Memory B cell (primary cell): Measurements from ENCODE around the gene GSTT4.
"Not testable (repeated sequence)": the region's sequence is repeated elsewhere in the genome, so short reads cannot be mapped to it uniquely, and the experiment has no call there.

Experiments
- ATAC-seq: fragments of 150-1000 bp; cut with Tn5 transposase; 2 replicates; pipeline ENCODE4 v1.10.0; 2021; ENCODE audit warnings: low read depth, mild to moderate bottlenecking, moderate library complexity
- DNase-seq, 2 donors: peaks; one replicate each; pipeline ENCODE4 v3.0.0; 2022; ENCODE audit warnings: low spot score in 2 of 2
- H3K27ac Mint-ChIP-seq: one replicate; pipeline ENCODE4 v1.8.0; 2022; ENCODE audit warnings: mild to moderate bottlenecking, moderate library complexity, mixed read lengths
- H3K27me3 Mint-ChIP-seq: one replicate; pipeline ENCODE4 v1.8.0; 2022; ENCODE audit warnings: mixed read lengths
- H3K36me3 Mint-ChIP-seq: one replicate; pipeline ENCODE4 v1.8.0; 2022; ENCODE audit warnings: mild to moderate bottlenecking, mixed read lengths
- H3K4me1 Mint-ChIP-seq: one replicate; pipeline ENCODE4 v1.8.0; 2022; ENCODE audit warnings: mixed read lengths
- H3K4me3 Mint-ChIP-seq: one replicate; pipeline ENCODE4 v1.8.0; 2022; ENCODE audit warnings: mild to moderate bottlenecking, moderate library complexity, mixed read lengths
- H3K9me3 Mint-ChIP-seq: one replicate; pipeline ENCODE4 v1.8.0; 2022; ENCODE audit warnings: mixed read lengths

GSTT4 gene

GRCh38 chr22:24009227-24010017, 4.2 kb upstream of the GSTT4 start:
- H3K27me3 Mint-ChIP-seq: no peaks in the 10 kb centered on the region
- H3K4me3 Mint-ChIP-seq: no peak overlapping the region
- ATAC-seq: no peak
- H3K27ac Mint-ChIP-seq: peak overlapping the region; percentile 17
- H3K4me1 Mint-ChIP-seq: peaks cover 18% of the 10 kb centered on the region
- H3K9me3 Mint-ChIP-seq: no peaks in the 10 kb centered on the region
- H3K36me3 Mint-ChIP-seq: no peaks in the 10 kb centered on the region
- DNase-seq: no peak

GRCh38 chr22:24008381-24009226, 3.4 kb upstream of the GSTT4 start:
- no peak overlapping the region for H3K4me3 Mint-ChIP-seq
- no peak for DNase-seq
- no peak for ATAC-seq
- H3K27ac Mint-ChIP-seq: peak overlapping the region; percentile 17
- H3K4me1 Mint-ChIP-seq: peaks cover 13% of the 10 kb centered on the region
- H3K36me3 Mint-ChIP-seq: no peaks in the 10 kb centered on the region
- no peaks in the 10 kb centered on the region for H3K27me3 Mint-ChIP-seq
- no peaks in the 10 kb centered on the region for H3K9me3 Mint-ChIP-seq

- no peak for ATAC-seq
- no peak for DNase-seq
- Mint-ChIP-seq H3K4me1 (peaks cover 11% of the 10 kb centered on the region), H3K27ac (no peak overlapping the region), H3K4me3 (no peak overlapping the region), H3K9me3 (no peaks in the 10 kb centered on the region), H3K27me3 (peaks cover 2% of the 10 kb centered on the region), H3K36me3 (no peaks in the 10 kb centered on the region)
Observed at GRCh38 chr22:24008022-24008283, 2.7 kb upstream of the GSTT4 start.

- Mint-ChIP-seq H3K36me3 (no peaks in the 10 kb centered on the region), H3K27me3 (peaks cover 2% of the 10 kb centered on the region), H3K9me3 (no peaks in the 10 kb centered on the region), H3K4me1 (peaks cover 10% of the 10 kb centered on the region), H3K27ac (no peak overlapping the region), H3K4me3 (no peak overlapping the region)
- no peak for DNase-seq
- no peak for ATAC-seq
Observed at GRCh38 chr22:24007253-24008021, 2.2 kb upstream of the GSTT4 start.

- Mint-ChIP-seq H3K9me3 (no peaks in the 10 kb centered on the region), H3K4me3 (no peak overlapping the region), H3K27me3 (peaks cover 5% of the 10 kb centered on the region), H3K4me1 (peaks cover 9% of the 10 kb centered on the region), H3K27ac (no peak overlapping the region), H3K36me3 (no peaks in the 10 kb centered on the region)
- no peak for ATAC-seq
- no peak for DNase-seq
Observed at GRCh38 chr22:24006914-24007214, 1.6 kb upstream of the GSTT4 start.

- no peak overlapping the region for H3K4me3 Mint-ChIP-seq
- no peak for ATAC-seq
- no peak for DNase-seq
- H3K27ac Mint-ChIP-seq: no peak overlapping the region
- H3K9me3 Mint-ChIP-seq: no peaks in the 10 kb centered on the region
- no peaks in the 10 kb centered on the region for H3K36me3 Mint-ChIP-seq
- H3K27me3 Mint-ChIP-seq: peaks cover 6% of the 10 kb centered on the region
- H3K4me1 Mint-ChIP-seq: peaks cover 6% of the 10 kb centered on the region
Observed at GRCh38 chr22:24006207-24006913, 1.1 kb upstream of the GSTT4 start.

GRCh38 chr22:24003887-24004286, 1.4 kb downstream of the GSTT4 start:
- no peak for ATAC-seq
- Mint-ChIP-seq H3K36me3 (no peaks in the 10 kb centered on the region), H3K27ac (no peak overlapping the region), H3K27me3 (peaks cover 8% of the 10 kb centered on the region), H3K4me1 (no peaks in the 10 kb centered on the region), H3K9me3 (no peaks in the 10 kb centered on the region), H3K4me3 (no peak overlapping the region)
- DNase-seq: no peak

GRCh38 chr22:24002851-24003250, 2.4 kb downstream of the GSTT4 start:
- no peak for ATAC-seq

GRCh38 chr22:24002272-24002671, 3.0 kb downstream of the GSTT4 start:
- Mint-ChIP-seq H3K4me1 (no peaks in the 10 kb centered on the region), H3K36me3 (no peaks in the 10 kb centered on the region), H3K4me3 (no peak overlapping the region), H3K27ac (no peak overlapping the region), H3K9me3 (no peaks in the 10 kb centered on the region), H3K27me3 (peaks cover 8% of the 10 kb centered on the region)
- no peak for DNase-seq
- ATAC-seq: no peak

More at GRCh38 chr22:24002851-24003250, 2.4 kb downstream of the GSTT4 start:
- no peaks in the 10 kb centered on the region for H3K36me3 Mint-ChIP-seq
- no peaks in the 10 kb centered on the region for H3K4me1 Mint-ChIP-seq
- no peaks in the 10 kb centered on the region for H3K9me3 Mint-ChIP-seq
- DNase-seq: no peak
- H3K4me3 Mint-ChIP-seq: no peak overlapping the region
- peaks cover 8% of the 10 kb centered on the region for H3K27me3 Mint-ChIP-seq
- H3K27ac Mint-ChIP-seq: no peak overlapping the region

GRCh38 chr22:24001314-24001713, 3.9 kb downstream of the GSTT4 start:
- DNase-seq: no peak
- Mint-ChIP-seq H3K27me3 (peaks cover 8% of the 10 kb centered on the region), H3K4me1 (peaks cover 2% of the 10 kb centered on the region), H3K36me3 (no peaks in the 10 kb centered on the region), H3K27ac (no peak overlapping the region), H3K9me3 (no peaks in the 10 kb centered on the region), H3K4me3 (no peak overlapping the region)
- no peak for ATAC-seq

- not testable (repeated sequence) for H3K27ac Mint-ChIP-seq, H3K4me1 Mint-ChIP-seq, H3K4me3 Mint-ChIP-seq, H3K9me3 Mint-ChIP-seq, ATAC-seq, H3K36me3 Mint-ChIP-seq, H3K27me3 Mint-ChIP-seq, DNase-seq
Observed at GRCh38 chr22:23999779-24000178, 5.5 kb downstream of the GSTT4 start.

- H3K36me3 Mint-ChIP-seq: no peaks in the 10 kb centered on the region
- ATAC-seq (no peak), DNase-seq (no peak)
- peaks cover 3% of the 10 kb centered on the region for H3K4me1 Mint-ChIP-seq
- no peak overlapping the region for H3K4me3 Mint-ChIP-seq
- H3K27me3 Mint-ChIP-seq: peaks cover 4% of the 10 kb centered on the region
- H3K9me3 Mint-ChIP-seq: no peaks in the 10 kb centered on the region
- H3K27ac Mint-ChIP-seq: no peak overlapping the region
Observed at GRCh38 chr22:23997092-23997491, 8.2 kb downstream of the GSTT4 start.

GRCh38 chr22:23993581-23994177, 11.6 kb downstream of the GSTT4 start:
- not testable (repeated sequence) for H3K36me3 Mint-ChIP-seq, ATAC-seq, H3K4me1 Mint-ChIP-seq, H3K27ac Mint-ChIP-seq, H3K4me3 Mint-ChIP-seq, DNase-seq, H3K27me3 Mint-ChIP-seq, H3K9me3 Mint-ChIP-seq
